GM06990 (cell line): Measurements from ENCODE around the gene RND3.
A peak's percentile ranks its signal among the peaks of the same experiment; 100 is the strongest.

ENCODE experiments used
- DNase-seq: peaks from one replicate; pipeline ENCODE4 v3.0.0-alpha.2; 2011; ENCODE audit not compliant: insufficient read length; ENCODE audit errors: extremely low read depth
- H3K27me3 ChIP-seq: replicated peaks from 2 replicates; pipeline ENCODE4 v1.6.0; 2011; ENCODE audit warnings: low read length; ENCODE audit not compliant: control insufficient read depth, insufficient read depth
- H3K36me3 ChIP-seq: 2 replicates; pipeline ENCODE4 v1.5.1; 2011; ENCODE audit warnings: low read length; ENCODE audit not compliant: control insufficient read depth, insufficient read depth
- H3K4me3 ChIP-seq: replicated peaks from 2 replicates; pipeline ENCODE4 v1.5.1; 2011; ENCODE audit warnings: low read depth, mild to moderate bottlenecking, control low read depth, low read length
- CTCF ChIP-seq: IDR thresholded peaks from 2 replicates; pipeline ENCODE4 v1.5.1; 2011; ENCODE audit warnings: low read length, control low read depth, mild to moderate bottlenecking, inconsistent platforms; ENCODE audit not compliant: insufficient read depth, poor library complexity, severe bottlenecking

RND3 gene

GRCh38 chr2:150487537-150488429 is at the start of gene RND3:
Gene RND3 (minus strand): TSS chr2:150487667. CDS start chr2:150487417, 250 bp downstream.
- peaks cover 2% of the 10 kb centered on the region; the same call in 1 of the 2 replicates for H3K27me3 ChIP-seq
- DNase-seq = peak; percentile 47
- H3K36me3 ChIP-seq = no peaks in the 10 kb centered on the region
- H3K4me3 ChIP-seq = no peak within 1 kb of the TSS; the same call in 1 of the 2 replicates
- TF ChIP-seq CTCF = peak; percentile 70

GRCh38 chr2:150535176-150535575 is 47.7 kb upstream of the RND3 start:
- Histone ChIP-seq H3K27me3 (no peaks in the 10 kb centered on the region), H3K4me3 (no peak overlapping the region), H3K36me3 (no peaks in the 10 kb centered on the region)
- no peak for TF ChIP-seq CTCF
- DNase-seq = no peak

DNA sequence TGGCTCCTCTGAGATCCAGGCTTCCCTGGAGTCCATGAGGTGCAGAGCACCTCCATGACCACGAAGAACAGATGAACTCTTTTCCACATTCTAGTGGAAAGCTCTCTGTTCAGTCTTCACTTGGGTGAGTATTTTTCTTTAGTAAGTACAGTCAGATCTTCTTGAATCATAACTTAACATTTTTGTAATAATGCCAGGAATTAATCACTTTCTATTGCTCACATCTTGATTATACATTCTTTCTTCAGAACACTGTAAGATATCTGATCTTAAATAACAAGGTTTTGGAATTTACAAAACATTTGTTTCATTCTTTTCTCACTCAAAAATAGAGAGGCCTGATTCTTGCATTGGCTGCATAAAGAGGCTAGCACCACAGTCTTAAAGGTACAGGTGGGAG is 45.4 kb upstream of the RND3 start:
- Histone ChIP-seq H3K36me3 (no peaks in the 10 kb centered on the region), H3K4me3 (no peak overlapping the region), H3K27me3 (no peaks in the 10 kb centered on the region)
- no peak for TF ChIP-seq CTCF
- DNase-seq = no peak

DNA sequence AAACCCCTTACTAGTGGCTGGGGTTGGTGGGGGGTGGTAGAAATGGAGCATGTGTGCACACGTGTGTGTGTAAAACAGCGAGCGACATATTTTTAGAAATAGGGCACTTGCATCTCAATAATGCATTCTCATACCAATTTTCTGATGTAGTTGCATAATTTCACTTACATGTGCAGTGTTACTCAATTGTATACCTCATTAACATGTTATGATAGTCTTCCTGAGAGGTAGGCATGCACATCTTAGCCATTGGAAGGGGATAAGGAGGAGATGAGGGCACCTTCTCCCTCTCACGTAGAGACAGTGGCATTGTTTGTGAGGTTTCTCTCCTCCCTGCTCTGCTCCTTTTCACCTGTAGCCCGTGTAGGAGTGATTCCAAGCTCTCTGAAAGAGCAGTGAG is 44.6 kb upstream of the RND3 start:
- TF ChIP-seq CTCF = no peak
- no peak for DNase-seq

GRCh38 chr2:150531591-150531990 is 44.1 kb upstream of the RND3 start:
- no peaks in the 10 kb centered on the region for H3K36me3 ChIP-seq
- H3K27me3 ChIP-seq = no peaks in the 10 kb centered on the region
- no peak for TF ChIP-seq CTCF
- no peak overlapping the region for H3K4me3 ChIP-seq
- DNase-seq = no peak

More for the DNA sequence above, 44.6 kb upstream of the RND3 start:
- H3K4me3 ChIP-seq = no peak overlapping the region
- H3K36me3 ChIP-seq = no peaks in the 10 kb centered on the region
- no peaks in the 10 kb centered on the region for H3K27me3 ChIP-seq
